NCI-H146 treated with DMSO at 0.1 percent for 48 hours (cell line): ENCODE results near the gene GAP43.

Experiments used
- DNase-seq: peaks from one replicate; lab custom pipeline; 2025; ENCODE audit not compliant: unreplicated experiment; lab: John Stamatoyannopoulos, UW

Gene GAP43

GRCh38 chr3:115660646-115661337 lies 37.5 kb downstream of the GAP43 start:
- DNase-seq = no peak

GRCh38 chr3:115662356-115662755 lies 39.0 kb downstream of the GAP43 start:
- no peak for DNase-seq

- no peak for DNase-seq
Observed at GRCh38 chr3:115663414-115663813, 40.1 kb downstream of the GAP43 start.

- no peak for DNase-seq
Observed at GRCh38 chr3:115666081-115666480, 42.8 kb downstream of the GAP43 start.

GRCh38 chr3:115666920-115667737 lies 43.8 kb downstream of the GAP43 start:
- no peak for DNase-seq

GRCh38 chr3:115667738-115668065 lies 44.4 kb downstream of the GAP43 start:
- no peak for DNase-seq

GRCh38 chr3:115670911-115671310 lies 47.6 kb downstream of the GAP43 start:
- DNase-seq = no peak

GRCh38 chr3:115671761-115672455 lies 48.6 kb downstream of the GAP43 start:
- DNase-seq = no peak

GRCh38 chr3:115673881-115674280 lies 50.6 kb downstream of the GAP43 start:
- DNase-seq = no peak

GRCh38 chr3:115676336-115676735 lies 53.0 kb downstream of the GAP43 start:
- no peak for DNase-seq

- no peak for DNase-seq
Observed at GRCh38 chr3:115680803-115681345, 57.6 kb downstream of the GAP43 start.

GRCh38 chr3:115681736-115682135 lies 58.4 kb downstream of the GAP43 start:
- DNase-seq = no peak

- no peak for DNase-seq
Observed at GRCh38 chr3:115683305-115683704, 60.0 kb downstream of the GAP43 start.

- no peak for DNase-seq
Observed at GRCh38 chr3:115683773-115684172, 60.5 kb downstream of the GAP43 start.

GRCh38 chr3:115685097-115685496 lies 61.8 kb downstream of the GAP43 start:
- no peak for DNase-seq

- no peak for DNase-seq
Observed at GRCh38 chr3:115687721-115688120, 64.4 kb downstream of the GAP43 start.

GRCh38 chr3:115688418-115688817 lies 65.1 kb downstream of the GAP43 start:
- no peak for DNase-seq

GRCh38 chr3:115689928-115690327 lies 66.6 kb downstream of the GAP43 start:
- DNase-seq = no peak

- no peak for DNase-seq
Observed at GRCh38 chr3:115691964-115692363, 68.7 kb downstream of the GAP43 start.

GRCh38 chr3:115692887-115693524 lies 69.7 kb downstream of the GAP43 start:
- peak; percentile 84 for DNase-seq

- no peak for DNase-seq
Observed at GRCh38 chr3:115693868-115694267, 70.6 kb downstream of the GAP43 start.
